ENCODE results near the gene ACTR3.

ACTR3 gene

GRCh38 chr2:113867571-113867970 is 22.3 kb upstream of the ACTR3 start:
- H4K20me1 ChIP-seq (ENCODE audit: insufficient read depth): no peaks in the 10 kb centered on the region
- no peak overlapping the region for H3K27ac ChIP-seq
- H3K27me3 ChIP-seq (ENCODE audit: insufficient read depth, low read depth): no peaks in the 10 kb centered on the region
- TF ChIP-seq CTCF (conservative IDR thresholded peaks at IDR 0.05; ENCODE audit: low read depth, low read length): no peak
- H3K36me3 ChIP-seq (ENCODE audit: insufficient read depth): no peaks in the 10 kb centered on the region
- no peak overlapping the region for H3K4me3 ChIP-seq (IDR thresholded peaks at IDR 0.05; ENCODE audit: insufficient read depth, low read depth, low read length)
- H2AFZ ChIP-seq (ENCODE audit: low read depth): no peak overlapping the region
- H3K9ac ChIP-seq: no peak overlapping the region
- H3K4me1 ChIP-seq (ENCODE audit: low read depth, poor library complexity, severe bottlenecking): no peaks in the 10 kb centered on the region
- H3K79me2 ChIP-seq (ENCODE audit: insufficient read depth, low read depth): no peaks in the 10 kb centered on the region
- H3K4me2 ChIP-seq: no peak overlapping the region

GRCh38 chr2:113869253-113869652 is 20.6 kb upstream of the ACTR3 start:
- no peaks in the 10 kb centered on the region for H3K36me3 ChIP-seq (ENCODE audit: insufficient read depth)
- H4K20me1 ChIP-seq (ENCODE audit: insufficient read depth): no peaks in the 10 kb centered on the region
- H3K27ac ChIP-seq: no peak overlapping the region
- no peak overlapping the region for H3K9ac ChIP-seq
- H3K27me3 ChIP-seq (ENCODE audit: insufficient read depth, low read depth): no peaks in the 10 kb centered on the region
- H3K4me1 ChIP-seq (ENCODE audit: low read depth, poor library complexity, severe bottlenecking): no peaks in the 10 kb centered on the region
- no peak overlapping the region for H3K4me2 ChIP-seq
- TF ChIP-seq CTCF (conservative IDR thresholded peaks at IDR 0.05; ENCODE audit: low read depth, low read length): no peak
- H3K4me3 ChIP-seq (IDR thresholded peaks at IDR 0.05; ENCODE audit: insufficient read depth, low read depth, low read length): no peak overlapping the region
- no peaks in the 10 kb centered on the region for H3K79me2 ChIP-seq (ENCODE audit: insufficient read depth, low read depth)
- H2AFZ ChIP-seq (ENCODE audit: low read depth): no peak overlapping the region

GRCh38 chr2:113872201-113872600 is 17.7 kb upstream of the ACTR3 start:
- no peaks in the 10 kb centered on the region for H3K36me3 ChIP-seq (ENCODE audit: insufficient read depth)

GRCh38 chr2:113873867-113874266 is 16.0 kb upstream of the ACTR3 start:
- Histone ChIP-seq H3K4me3 (IDR thresholded peaks at IDR 0.05; ENCODE audit: insufficient read depth, low read depth, low read length) (no peak overlapping the region), H3K4me1 (ENCODE audit: low read depth, poor library complexity, severe bottlenecking) (no peaks in the 10 kb centered on the region), H2AFZ (ENCODE audit: low read depth) (no peak overlapping the region), H3K27ac (no peak overlapping the region), H3K4me2 (no peak overlapping the region), H3K36me3 (ENCODE audit: insufficient read depth) (no peaks in the 10 kb centered on the region), H3K27me3 (ENCODE audit: insufficient read depth, low read depth) (no peaks in the 10 kb centered on the region), H3K9ac (no peak overlapping the region), H4K20me1 (ENCODE audit: insufficient read depth) (no peaks in the 10 kb centered on the region), H3K79me2 (ENCODE audit: insufficient read depth, low read depth) (no peaks in the 10 kb centered on the region)
- no peak for TF ChIP-seq CTCF (conservative IDR thresholded peaks at IDR 0.05; ENCODE audit: low read depth, low read length)

More at GRCh38 chr2:113872201-113872600, 17.7 kb upstream of the ACTR3 start:
- H3K9ac ChIP-seq: no peak overlapping the region
- no peaks in the 10 kb centered on the region for H4K20me1 ChIP-seq (ENCODE audit: insufficient read depth)
- no peaks in the 10 kb centered on the region for H3K79me2 ChIP-seq (ENCODE audit: insufficient read depth, low read depth)
- no peak overlapping the region for H3K27ac ChIP-seq
- no peak overlapping the region for H3K4me3 ChIP-seq (IDR thresholded peaks at IDR 0.05; ENCODE audit: insufficient read depth, low read depth, low read length)
- no peak overlapping the region for H3K4me2 ChIP-seq
- no peak for TF ChIP-seq CTCF (conservative IDR thresholded peaks at IDR 0.05; ENCODE audit: low read depth, low read length)
- H3K27me3 ChIP-seq (ENCODE audit: insufficient read depth, low read depth): no peaks in the 10 kb centered on the region
- no peaks in the 10 kb centered on the region for H3K4me1 ChIP-seq (ENCODE audit: low read depth, poor library complexity, severe bottlenecking)
- H2AFZ ChIP-seq (ENCODE audit: low read depth): no peak overlapping the region

All from KMS-11 (cell line).